Prostate gland (tissue), 2 donors: Measurements from ENCODE around the gene G6PC3. TPM values are rescaled to one million over a fixed set of nuclear protein-coding genes. Genes with fewer than 3 reads are reported as not detected.
A peak's percentile ranks its signal among the peaks of the same experiment; 100 is the strongest.

ENCODE experiments used
- DNase-seq: peaks from one replicate; pipeline ENCODE4 v3.0.0-alpha.2; 2019; ENCODE audit warnings: low spot score
- H3K27ac ChIP-seq, 2 donors: fragments of 200-600 bp; sonication (generic); 2 replicates each; pipeline ENCODE4 v1.5.1; 2017 to 2019
- H3K27me3 ChIP-seq: fragments of 200-600 bp; sonication (generic); replicated peaks from 2 replicates; pipeline ENCODE4 v1.5.1; 2019; ENCODE audit not compliant: insufficient read depth
- H3K36me3 ChIP-seq, 2 donors: fragments of 200-600 bp; sonication (generic); 1 replicate in 1 of 2; 2 replicates in 1 of 2; pipeline versions ENCODE4 v1.5.1 to v1.8.1; 2017 to 2019
- H3K4me1 ChIP-seq: fragments of 200-600 bp; sonication (generic); replicated peaks from 2 replicates; pipeline ENCODE4 v1.5.1; 2019
- H3K4me3 ChIP-seq, 2 donors: fragments of 200-600 bp; sonication (generic); 2 replicates each; pipeline ENCODE4 v1.5.1; 2017 to 2019
- H3K9me3 ChIP-seq: fragments of 200-600 bp; sonication (generic); 2 replicates; pipeline ENCODE4 v1.5.1; 2017
- CTCF ChIP-seq, 4 experiments: fragments of 200-600 bp in 2 of 4; fragments of 450-650 bp in 2 of 4; sonication (generic) in 2 of 4; IDR thresholded peaks; 1 replicate in 3 of 4; 2 replicates in 1 of 4; pipeline ENCODE4 v1.5.1; 2016 to 2019; ENCODE audit warnings: antibody characterized with exemption in 4 of 4, mild to moderate bottlenecking in 2 of 4, moderate library complexity in 2 of 4
- POLR2A ChIP-seq: fragments of 450-650 bp; IDR thresholded peaks from one replicate; pipeline ENCODE4 v1.6.1; 2016; ENCODE audit warnings: antibody characterized with exemption, mild to moderate bottlenecking
- POLR2AphosphoS5 ChIP-seq: sonication (generic); formaldehyde crosslinking; IDR thresholded peaks from one replicate; pipeline ENCODE4 v1.6.1; 2017; ENCODE audit warnings: antibody characterized with exemption
- WGBS: methylation state at CpG from one replicate; pipeline ENCODE4 v1.1.5; 2018; 5-methylcytosine and 5-hydroxymethylcytosine counted together
- intact Hi-C: fragments of 100-400 bp; cut with DNase I; formaldehyde crosslinking; loops from one replicate; pipeline ENCODE4 v1.14.2; 2022
- total RNA-seq, 2 donors: library from RNA; depleted of rRNA; stranded (reverse); fragments of >200 nt; gene quantifications; one replicate each; pipeline ENCODE4 v1.1.0, GENCODE V29; 2016

Gene G6PC3
- total RNA-seq, 2 donors from 2014 or later, result 68.9 to 84.8 TPM

GRCh38 chr17:44037471-44037870, 33.1 kb upstream of the G6PC3 start:
- 89% methylated on average over 2 of the region's 2 CpGs for WGBS
- no peak for DNase-seq
- no peaks in the 10 kb centered on the region for H3K27me3 ChIP-seq
- H3K36me3 ChIP-seq, result no peaks in the 10 kb centered on the region
- no peak overlapping the region for H3K27ac ChIP-seq
- H3K9me3 ChIP-seq, result no peaks in the 10 kb centered on the region
- TF ChIP-seq CTCF (IDR thresholded peaks at IDR 0.05) (no peak), POLR2AphosphoS5 (no peak), POLR2A (no peak)
- peaks cover 7% of the 10 kb centered on the region for H3K4me1 ChIP-seq
- no peak overlapping the region for H3K4me3 ChIP-seq
- intact Hi-C loops, result no loop called here

- no peak overlapping the region for H3K27ac ChIP-seq
- H3K4me3 ChIP-seq, result no peak overlapping the region
- 59% methylated on average over 3 of the region's 3 CpGs for WGBS
- no peaks in the 10 kb centered on the region for H3K27me3 ChIP-seq
- TF ChIP-seq POLR2A (no peak), POLR2AphosphoS5 (no peak), CTCF (IDR thresholded peaks at IDR 0.05) (no peak)
- H3K4me1 ChIP-seq, result peaks cover 7% of the 10 kb centered on the region
- intact Hi-C loops, result no loop called here
- no peaks in the 10 kb centered on the region for H3K9me3 ChIP-seq
- H3K36me3 ChIP-seq, result no peaks in the 10 kb centered on the region
- no peak for DNase-seq
Measured at GRCh38 chr17:44038604-44039011, 31.9 kb upstream of the G6PC3 start.

- intact Hi-C loops, result loop anchor here (5.0 kb wide), 1 partner anchor 98 kb away; the partner anchor contains the start of gene PPY
- TF ChIP-seq CTCF (IDR thresholded peaks at IDR 0.05) (no peak), POLR2AphosphoS5 (peak; percentile 75)
- WGBS, result 40% methylated on average over 6 of the region's 6 CpGs
- H3K27me3 ChIP-seq, result no peaks in the 10 kb centered on the region
- H3K4me1 ChIP-seq, result peaks cover 7% of the 10 kb centered on the region
- DNase-seq, result no peak
- no peak overlapping the region for H3K4me3 ChIP-seq
- no peaks in the 10 kb centered on the region for H3K9me3 ChIP-seq
- H3K27ac ChIP-seq, result peak overlapping the region; percentile 54 to 71
- no peaks in the 10 kb centered on the region for H3K36me3 ChIP-seq
Measured at GRCh38 chr17:44039829-44040635, 30.5 kb upstream of the G6PC3 start.

GRCh38 chr17:44043272-44043696, 27.3 kb upstream of the G6PC3 start:
- H3K27ac ChIP-seq, result peak overlapping the region; percentile 63 to 75
- H3K4me3 ChIP-seq, result no peak overlapping the region
- WGBS, result 41% methylated on average over 4 of the region's 4 CpGs
- H3K36me3 ChIP-seq, result no peaks in the 10 kb centered on the region
- peaks cover 7% of the 10 kb centered on the region for H3K4me1 ChIP-seq
- no peaks in the 10 kb centered on the region for H3K9me3 ChIP-seq
- intact Hi-C loops, result loop anchor here (5.0 kb wide), 1 partner anchor 101 kb away; the partner anchor contains the start of gene PPY
- H3K27me3 ChIP-seq, result no peaks in the 10 kb centered on the region
- no peak for DNase-seq
- peak; percentile 27 for TF ChIP-seq POLR2AphosphoS5
- TF ChIP-seq POLR2A, result no peak
- TF ChIP-seq CTCF (IDR thresholded peaks at IDR 0.05), result no peak

GRCh38 chr17:44044071-44044470, 26.5 kb upstream of the G6PC3 start:
- H3K4me3 ChIP-seq, result no peak overlapping the region
- no peaks in the 10 kb centered on the region for H3K9me3 ChIP-seq
- WGBS, result 42% methylated on average over 1 of the region's 1 CpG
- no peak for DNase-seq
- no peaks in the 10 kb centered on the region for H3K36me3 ChIP-seq
- H3K4me1 ChIP-seq, result peaks cover 7% of the 10 kb centered on the region
- TF ChIP-seq POLR2AphosphoS5, result no peak
- intact Hi-C loops, result loop anchor here (5.0 kb wide), 1 partner anchor 102 kb away; the partner anchor contains the start of gene PPY
- H3K27ac ChIP-seq, result peak overlapping the region; percentile 63 to 75
- H3K27me3 ChIP-seq, result no peaks in the 10 kb centered on the region
